Esophagus squamous epithelium (tissue), 5 donors: Measurements from ENCODE around the gene CTF1. TPM values are rescaled to one million over a fixed set of nuclear protein-coding genes. Genes with fewer than 3 reads are reported as not detected.

ENCODE experiments used
- DNase-seq: peaks from one replicate; lab custom pipeline; 2025; lab: John Stamatoyannopoulos, UW
- H3K27ac ChIP-seq, 4 donors: fragments of 200-600 bp; sonication (generic); one replicate each; pipeline ENCODE4 v1.5.1; 2016 to 2019; ENCODE audit warnings: mild to moderate bottlenecking in 1 of 4
- H3K27me3 ChIP-seq, 4 donors: fragments of 200-600 bp; sonication (generic); 1 replicate in 3 of 4; 2 replicates in 1 of 4; pipeline versions ENCODE4 v1.5.1 to v1.6.0; 2017 to 2021; ENCODE audit warnings: antibody characterized with exemption in 1 of 4
- H3K36me3 ChIP-seq, 3 donors: fragments of 200-600 bp; sonication (generic); one replicate each; pipeline ENCODE4 v1.5.1; 2016 to 2019
- H3K4me1 ChIP-seq, 3 donors: fragments of 200-600 bp; sonication (generic); one replicate each; pipeline ENCODE4 v1.5.1; 2017 to 2019
- H3K4me3 ChIP-seq, 4 donors: fragments of 200-600 bp; sonication (generic); 1 replicate in 3 of 4; 2 replicates in 1 of 4; pipeline ENCODE4 v1.5.1; 2016 to 2019; ENCODE audit warnings: mild to moderate bottlenecking in 2 of 4, moderate library complexity in 1 of 4
- H3K9me3 ChIP-seq, 3 donors: fragments of 200-600 bp; sonication (generic); one replicate each; pipeline ENCODE4 v1.5.1; 2016 to 2019
- CTCF ChIP-seq, 6 experiments: fragments of 450-650 bp in 4 of 6; fragments of 200-600 bp in 2 of 6; sonication (generic) in 2 of 6; IDR thresholded peaks; one replicate each; pipeline ENCODE4 v1.5.1; 2016 to 2019; ENCODE audit warnings: antibody characterized with exemption in 6 of 6, mild to moderate bottlenecking in 4 of 6, moderate library complexity in 4 of 6
- POLR2A ChIP-seq, 4 donors: fragments of 450-650 bp; IDR thresholded peaks; one replicate each; pipeline ENCODE4 v1.6.1; 2017; ENCODE audit warnings: antibody characterized with exemption in 4 of 4, mild to moderate bottlenecking in 4 of 4, moderate library complexity in 3 of 4
- WGBS, 2 donors: methylation state at CpG; one replicate each; pipeline ENCODE4 v1.1.5; 2018; 5-methylcytosine and 5-hydroxymethylcytosine counted together
- intact Hi-C: fragments of 100-400 bp; cut with DNase I; formaldehyde crosslinking; loops from one replicate; pipeline ENCODE4 v1.15.0; 2022
- total RNA-seq, 4 donors: library from RNA; depleted of rRNA; stranded (reverse); fragments of >200 nt; gene quantifications; one replicate each; pipeline ENCODE4 v1.1.0, GENCODE V29; 2016
- donor health status: DM: yes; HTN: yes; CAD: no.

The CTF1 gene
- total RNA-seq, 4 donors from 2014 or later = 0.53 to 3.6 (median 1.8) TPM

GRCh38 chr16:30903002-30903401 is 6.6 kb downstream of the CTF1 start:
- H3K27ac ChIP-seq = peak overlapping the region; percentile 84 to 97 (median 88)
- TF ChIP-seq CTCF (IDR thresholded peaks at IDR 0.05) (no peak), POLR2A (IDR thresholded peaks at IDR 0.05) (no peak)
- 70 to 74% methylated on average over 4 of the region's 4 CpGs for WGBS, 2 donors
- no peaks in the 10 kb centered on the region for H3K27me3 ChIP-seq
- no peaks in the 10 kb centered on the region for H3K9me3 ChIP-seq
- intact Hi-C loops = no loop called here
- H3K4me3 ChIP-seq = peak overlapping the region in 2 of 4 donors; percentile 56 to 79
- H3K36me3 ChIP-seq = no peaks in the 10 kb centered on the region
- peaks cover 16 to 38% (median 18%) of the 10 kb centered on the region in 3 donors for H3K4me1 ChIP-seq
- DNase-seq = no peak

GRCh38 chr16:30903596-30903995 is 7.2 kb downstream of the CTF1 start:
- TF ChIP-seq CTCF (IDR thresholded peaks at IDR 0.05) = no peak
- TF ChIP-seq POLR2A (IDR thresholded peaks at IDR 0.05) = no peak
- Histone ChIP-seq H3K27me3 (no peaks in the 10 kb centered on the region), H3K27ac (peak overlapping the region; percentile 83 to 91 (median 84)), H3K9me3 (no peaks in the 10 kb centered on the region), H3K4me3 (no peak overlapping the region), H3K4me1 (peaks cover 16 to 38% (median 18%) of the 10 kb centered on the region in 3 donors), H3K36me3 (no peaks in the 10 kb centered on the region)
- intact Hi-C loops = no loop called here
- 53 to 83% methylated on average over 4 of the region's 4 CpGs for WGBS, 2 donors
- DNase-seq = no peak

GRCh38 chr16:30904114-30904780 is 7.8 kb downstream of the CTF1 start:
- no peak for TF ChIP-seq POLR2A (IDR thresholded peaks at IDR 0.05)
- no peak for TF ChIP-seq CTCF (IDR thresholded peaks at IDR 0.05)
- intact Hi-C loops = no loop called here
- no peaks in the 10 kb centered on the region for H3K9me3 ChIP-seq
- no peak overlapping the region for H3K4me3 ChIP-seq
- no peaks in the 10 kb centered on the region for H3K27me3 ChIP-seq
- H3K27ac ChIP-seq = peak overlapping the region; percentile 83 to 91 (median 84)
- H3K4me1 ChIP-seq = peaks cover 16 to 38% (median 18%) of the 10 kb centered on the region in 3 donors
- no peaks in the 10 kb centered on the region for H3K36me3 ChIP-seq
- DNase-seq = no peak
- 75 to 81% methylated on average over 4 to 6 of the region's 19 CpGs for WGBS, 2 donors

- intact Hi-C loops = no loop called here
- Histone ChIP-seq H3K27me3 (no peaks in the 10 kb centered on the region), H3K9me3 (no peaks in the 10 kb centered on the region), H3K4me3 (no peak overlapping the region), H3K27ac (no peak overlapping the region), H3K4me1 (peaks cover 6 to 38% (median 15%) of the 10 kb centered on the region in 3 donors), H3K36me3 (no peaks in the 10 kb centered on the region)
- 100% methylated on average over 2 to 3 of the region's 4 CpGs for WGBS, 2 donors
- DNase-seq = no peak
- no peak for TF ChIP-seq CTCF (IDR thresholded peaks at IDR 0.05)
- no peak for TF ChIP-seq POLR2A (IDR thresholded peaks at IDR 0.05)
Measured at GRCh38 chr16:30907064-30907463, 10.7 kb downstream of the CTF1 start.

- Histone ChIP-seq H3K4me1 (peaks cover 0 to 13% (median 4%) of the 10 kb centered on the region in 3 donors), H3K36me3 (no peaks in the 10 kb centered on the region), H3K9me3 (no peaks in the 10 kb centered on the region), H3K27ac (peak overlapping the region in 3 of 4 donors; percentile 22 to 48 (median 42)), H3K27me3 (no peaks in the 10 kb centered on the region), H3K4me3 (no peak overlapping the region)
- no peak for TF ChIP-seq POLR2A (IDR thresholded peaks at IDR 0.05)
- no peak for TF ChIP-seq CTCF (IDR thresholded peaks at IDR 0.05)
- intact Hi-C loops = no loop called here
- no peak for DNase-seq
- 32 to 77% methylated on average over 7 to 8 of the region's 18 CpGs for WGBS, 2 donors
Measured at GRCh38 chr16:30910427-30911029, 14.1 kb downstream of the CTF1 start.
